HPDE6-E6E7 (cell line): ENCODE data around the gene IFNA5.

Source experiments
- DNase-seq: peaks from one replicate; pipeline ENCODE4 v3.0.0; 2011; ENCODE audit warnings: missing footprints; ENCODE audit errors: extremely low spot score

IFNA5 gene

DNA sequence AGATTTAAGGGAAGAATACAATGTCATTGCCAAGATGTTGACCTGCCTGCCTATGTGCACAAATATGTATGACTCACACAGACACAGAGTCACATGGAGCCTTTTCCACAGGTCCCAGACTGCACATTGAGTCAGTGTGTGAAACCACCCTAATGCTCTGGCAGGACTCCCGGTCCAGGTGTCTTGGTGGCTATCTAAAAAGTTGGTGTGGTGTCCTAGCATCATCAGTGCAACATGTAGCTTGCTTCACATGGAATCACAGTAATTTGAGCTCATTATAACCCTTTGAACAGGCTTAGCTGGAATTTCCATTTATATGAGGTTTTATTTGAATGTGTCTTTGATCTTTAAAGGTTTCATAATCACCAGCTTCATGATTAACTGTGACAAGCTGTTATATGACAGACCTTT is 10.7 kb downstream of the IFNA5 start:
- peak; percentile 74 for DNase-seq

DNA sequence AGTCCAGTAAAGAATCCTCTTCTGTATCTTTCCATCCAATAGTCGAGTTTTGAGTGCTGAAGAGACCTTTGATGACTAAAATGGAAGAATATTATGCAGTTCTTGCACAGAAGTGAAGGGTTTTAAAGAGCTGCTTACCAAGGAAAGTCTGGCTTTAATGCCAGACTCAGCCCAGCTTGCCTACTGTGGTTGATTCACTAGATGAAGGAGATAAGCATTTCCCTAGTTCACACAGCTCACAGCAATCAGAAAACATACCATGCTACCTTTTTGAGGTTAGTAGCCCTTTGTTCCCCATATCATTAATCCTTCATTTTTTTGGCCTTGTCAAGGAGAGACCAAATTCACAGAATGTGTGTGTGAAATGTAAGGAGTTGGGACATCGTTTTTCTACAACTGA is 15.3 kb downstream of the IFNA5 start:
- no peak for DNase-seq

GRCh38 chr9:21287280-21287679 is 17.8 kb downstream of the IFNA5 start:
- DNase-seq, result no peak

DNA sequence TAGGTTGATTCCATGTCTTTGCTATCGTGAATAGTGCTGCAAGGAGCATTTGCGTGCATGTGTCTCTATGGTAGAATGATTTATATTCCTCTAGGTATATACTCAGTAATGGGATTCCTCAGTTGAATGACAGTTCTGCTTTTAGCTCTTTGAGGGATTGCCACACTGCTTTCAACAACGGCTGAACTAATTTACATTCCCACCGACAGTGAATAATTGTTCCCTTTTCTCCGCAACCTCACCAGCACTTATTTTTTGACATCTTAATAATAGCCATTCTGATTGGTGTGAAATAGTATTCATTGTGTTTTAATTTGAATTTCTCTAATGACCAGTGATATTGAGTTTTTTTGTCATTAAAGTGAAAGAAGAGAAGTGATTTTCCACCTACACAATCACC is 18.5 kb downstream of the IFNA5 start:
- no peak for DNase-seq

DNA sequence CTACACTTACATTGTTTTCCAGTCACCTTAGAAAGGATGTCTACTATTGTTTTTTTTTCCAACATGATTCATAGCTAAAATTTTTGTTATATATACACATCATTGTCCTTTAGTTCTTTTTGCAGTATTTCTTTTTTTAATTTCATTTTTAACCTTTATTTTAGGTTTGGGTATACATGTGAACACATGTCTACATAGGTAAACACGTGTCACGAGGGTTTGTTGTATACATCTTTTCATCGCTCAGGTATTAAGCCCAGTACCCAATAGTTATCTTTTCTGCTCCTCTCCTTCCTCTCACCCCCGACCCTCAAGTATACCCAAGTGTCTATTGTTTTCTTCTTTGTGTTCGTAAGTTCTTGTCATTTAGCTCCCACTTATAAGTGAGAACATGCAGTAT is 19.0 kb downstream of the IFNA5 start:
- no peak for DNase-seq

DNA sequence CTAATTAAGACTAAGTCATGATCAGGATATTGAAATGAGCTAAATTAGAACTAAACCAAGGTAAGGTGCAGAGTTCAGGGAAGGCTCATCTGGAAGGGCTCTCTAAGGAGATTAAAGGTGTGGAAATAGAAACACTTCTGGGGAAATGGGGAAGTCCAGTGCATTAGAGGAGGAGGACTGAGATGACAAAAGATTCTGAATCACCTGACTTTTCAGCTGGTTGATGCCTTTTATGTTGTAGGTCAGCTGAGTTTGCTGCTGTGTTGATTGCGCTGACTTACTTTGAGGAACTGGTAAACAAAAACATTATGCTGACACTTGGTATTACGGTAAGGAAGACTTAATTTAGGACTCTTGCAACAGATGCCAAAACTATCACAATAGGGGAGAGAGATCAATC is 23.8 kb downstream of the IFNA5 start:
- DNase-seq, result no peak

DNA sequence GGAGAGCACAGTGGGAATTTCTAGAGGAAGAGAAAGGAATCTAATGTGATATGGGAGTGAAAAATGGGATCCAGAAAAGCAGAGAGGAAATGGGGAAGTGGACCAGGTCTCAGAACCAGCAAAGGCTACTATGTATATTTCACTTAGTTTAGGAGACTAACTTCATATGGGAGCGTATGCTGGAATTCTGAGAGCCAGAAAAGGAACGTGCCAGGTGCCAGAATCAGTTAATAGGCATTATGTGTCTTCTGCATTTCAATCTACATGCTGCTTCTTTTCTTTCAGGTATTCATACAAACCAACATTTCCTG is 36.8 kb downstream of the IFNA5 start:
- no peak for DNase-seq

GRCh38 chr9:21267485-21268346 is 37.4 kb downstream of the IFNA5 start:
- DNase-seq, result no peak

- DNase-seq, result no peak
These were observed 38.2 kb downstream of the IFNA5 start for GRCh38 chr9:21266733-21267484.

DNA sequence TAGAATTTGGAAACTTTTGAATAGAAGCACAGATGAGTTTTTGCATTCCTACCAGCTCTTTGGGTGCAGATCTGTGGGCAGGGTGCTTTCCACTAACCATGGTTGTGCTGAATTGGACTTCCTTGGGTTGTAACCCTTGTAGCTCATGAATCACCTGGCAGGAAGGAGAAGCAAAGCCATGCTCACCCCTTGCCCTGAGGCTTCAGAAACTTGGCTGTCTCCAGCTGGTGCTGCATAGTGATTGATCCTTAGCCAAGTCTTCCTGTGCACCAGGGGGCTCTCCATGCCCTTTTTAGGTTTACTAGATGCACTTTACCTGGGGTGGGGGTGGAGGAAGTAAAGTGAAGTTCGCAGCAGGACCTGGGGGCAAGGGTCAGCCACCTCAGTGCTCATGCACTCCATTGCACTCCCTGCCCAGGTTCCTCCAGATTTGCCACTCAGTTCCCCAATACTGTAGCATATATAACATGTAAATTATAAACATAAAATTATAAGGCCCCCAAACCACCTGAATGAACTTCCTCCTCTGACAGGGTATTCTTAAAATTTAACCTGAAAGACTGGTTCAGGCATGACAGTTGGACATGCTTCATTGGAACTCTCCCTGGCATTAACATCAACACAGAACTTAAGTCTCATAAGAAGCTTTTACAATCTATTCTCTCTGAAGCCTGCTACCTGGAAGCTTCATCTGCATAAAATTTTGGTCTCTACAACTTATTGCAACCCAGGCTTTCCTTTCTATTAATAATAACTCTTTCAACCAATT is 39.5 kb downstream of the IFNA5 start:
- DNase-seq, result no peak

DNA sequence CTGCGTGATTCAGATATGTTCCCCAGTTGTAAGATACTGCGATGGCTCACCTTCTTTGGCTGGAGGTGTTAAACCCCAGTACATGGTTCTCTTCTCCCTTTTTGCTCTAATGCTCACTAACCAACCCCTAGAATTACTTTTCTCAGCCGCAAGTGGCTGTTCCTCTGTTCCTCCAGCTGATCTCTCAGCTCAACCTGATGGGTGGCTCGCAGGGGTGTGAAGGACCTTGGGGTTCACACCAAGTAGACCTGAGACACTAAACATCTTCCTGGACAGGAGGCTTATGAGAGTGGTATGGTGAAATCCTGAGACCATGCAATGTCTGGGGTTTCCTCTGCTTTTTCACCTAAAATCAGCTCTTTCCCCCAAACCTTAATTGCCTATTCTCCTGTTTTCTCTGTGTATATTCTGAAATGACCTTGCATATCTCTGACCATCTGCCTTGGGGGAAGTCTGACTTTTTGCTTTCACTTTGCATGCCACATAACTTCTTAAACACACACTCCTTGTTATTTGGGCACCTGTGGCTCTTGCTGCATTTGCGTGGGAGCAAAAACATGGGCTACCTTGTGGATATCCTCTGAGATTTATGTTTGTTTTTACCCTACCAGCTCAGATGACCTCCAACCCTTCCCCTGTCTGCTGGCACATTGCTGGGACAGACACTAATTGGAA is 49.4 kb downstream of the IFNA5 start:
- DNase-seq, result no peak
